ENCODE results near the gene FXR2.

The FXR2 gene

GRCh38 chr17:7559320-7560171 lies 55.2 kb downstream of the FXR2 start:
- no CpG with 5 or more reads among the region's 18 CpGs for WGBS (ENCODE audit: extremely low coverage, insufficient coverage, insufficient read length)
- no peak overlapping the region for H4K91ac ChIP-seq (ENCODE audit: low read depth, low read length)
- H3K14ac ChIP-seq (ENCODE audit: low read length), result no peak overlapping the region
- no peak overlapping the region for H2AFZ ChIP-seq (ENCODE audit: insufficient read depth, low read length, poor library complexity)
- H3K79me2 ChIP-seq (ENCODE audit: control insufficient read depth, insufficient read depth, low read length, poor library complexity), result peaks cover 11% of the 10 kb centered on the region
- H3K4me2 ChIP-seq (ENCODE audit: low read length), result no peak overlapping the region
- H3K79me1 ChIP-seq (ENCODE audit: low read length), result peaks cover 11% of the 10 kb centered on the region
- H3K18ac ChIP-seq (ENCODE audit: low read length), result no peak overlapping the region
- H2BK5ac ChIP-seq (ENCODE audit: low read depth, low read length, poor library complexity), result no peak overlapping the region
- no peaks in the 10 kb centered on the region for H3K27me3 ChIP-seq (ENCODE audit: insufficient read depth, low read length)
- no peaks in the 10 kb centered on the region for H3K9me3 ChIP-seq (ENCODE audit: insufficient read depth, low read depth, low read length)
- no peak overlapping the region for H2BK120ac ChIP-seq (ENCODE audit: insufficient read depth, low read length, poor library complexity)
- no peak overlapping the region for H3K23ac ChIP-seq (ENCODE audit: low read length)
- no peak overlapping the region for H3K4ac ChIP-seq (ENCODE audit: low read depth, low read length)
- H4K8ac ChIP-seq (ENCODE audit: low read depth, low read length), result no peak overlapping the region
- no peak overlapping the region for H4K12ac ChIP-seq (ENCODE audit: low read depth, low read length)
- H3K4me3 ChIP-seq (ENCODE audit: low read depth, low read length), result no peak overlapping the region
- H3K36me3 ChIP-seq (ENCODE audit: control insufficient read depth in 1 of 2, insufficient read depth in 2 of 2, low read length in 2 of 2), result peaks cover 10 to 12% of the 10 kb centered on the region in 2 experiments
- no peak overlapping the region for H3K9ac ChIP-seq (ENCODE audit: low read length)
- peaks cover 4 to 12% of the 10 kb centered on the region in 2 experiments for H3K4me1 ChIP-seq (ENCODE audit: control insufficient read depth in 1 of 2, insufficient read depth in 2 of 2, low read length in 2 of 2)
- H2AK5ac ChIP-seq (ENCODE audit: low read length), result no peak overlapping the region
- DNase-seq, result no peak
- no peak overlapping the region for H3K27ac ChIP-seq (ENCODE audit: low read depth, low read length)
- H2BK12ac ChIP-seq (ENCODE audit: low read length), result no peak overlapping the region

GRCh38 chr17:7558544-7559319 lies 56.0 kb downstream of the FXR2 start, which contains the start of gene TNFSF13:
Gene TNFSF13, plus strand, starts transcription at chr17:7558750. Its CDS starts 290 bp downstream, at chr17:7559040.
- Histone ChIP-seq H4K91ac (ENCODE audit: low read depth, low read length) (peak within 1 kb of the TSS; percentile 65), H3K36me3 (ENCODE audit: control insufficient read depth in 1 of 2, insufficient read depth in 2 of 2, low read length in 2 of 2) (peaks cover 4 to 8% of the 10 kb centered on the region in 2 experiments), H3K4me1 (ENCODE audit: control insufficient read depth in 1 of 2, insufficient read depth in 2 of 2, low read length in 2 of 2) (peaks cover 4 to 12% of the 10 kb centered on the region in 2 experiments), H3K18ac (ENCODE audit: low read length) (no peak within 1 kb of the TSS), H3K27me3 (ENCODE audit: insufficient read depth, low read length) (no peaks in the 10 kb centered on the region), H3K27ac (ENCODE audit: low read depth, low read length) (no peak within 1 kb of the TSS), H2BK5ac (ENCODE audit: low read depth, low read length, poor library complexity) (no peak within 1 kb of the TSS), H2BK12ac (ENCODE audit: low read length) (no peak within 1 kb of the TSS), H3K14ac (ENCODE audit: low read length) (peak within 1 kb of the TSS; percentile 20), H3K4me3 (ENCODE audit: low read depth, low read length) (no peak within 1 kb of the TSS), H3K9me3 (ENCODE audit: insufficient read depth, low read depth, low read length) (no peaks in the 10 kb centered on the region), H3K4me2 (ENCODE audit: low read length) (peak within 1 kb of the TSS; percentile 41), H2AK5ac (ENCODE audit: low read length) (peak within 1 kb of the TSS; percentile 48), H3K4ac (ENCODE audit: low read depth, low read length) (peak within 1 kb of the TSS; percentile 12), H3K79me1 (ENCODE audit: low read length) (peaks cover 11% of the 10 kb centered on the region), H3K9ac (ENCODE audit: low read length) (peak within 1 kb of the TSS; percentile 8), H2BK120ac (ENCODE audit: insufficient read depth, low read length, poor library complexity) (no peak within 1 kb of the TSS), H4K12ac (ENCODE audit: low read depth, low read length) (peak within 1 kb of the TSS; percentile 22), H4K8ac (ENCODE audit: low read depth, low read length) (peak within 1 kb of the TSS; percentile 70), H3K23ac (ENCODE audit: low read length) (no peak within 1 kb of the TSS), H3K79me2 (ENCODE audit: control insufficient read depth, insufficient read depth, low read length, poor library complexity) (peaks cover 11% of the 10 kb centered on the region), H2AFZ (ENCODE audit: insufficient read depth, low read length, poor library complexity) (peak within 1 kb of the TSS; percentile 57)
- no CpG with 5 or more reads among the region's 16 CpGs for WGBS (ENCODE audit: extremely low coverage, insufficient coverage, insufficient read length)
- no peak for DNase-seq

GRCh38 chr17:7557775-7558543 lies 56.7 kb downstream of the FXR2 start:
- peaks cover 11% of the 10 kb centered on the region for H3K79me1 ChIP-seq (ENCODE audit: low read length)
- no peak overlapping the region for H2BK5ac ChIP-seq (ENCODE audit: low read depth, low read length, poor library complexity)
- H3K18ac ChIP-seq (ENCODE audit: low read length), result no peak overlapping the region
- no peak for DNase-seq
- H4K91ac ChIP-seq (ENCODE audit: low read depth, low read length), result peak overlapping the region; percentile 65
- H3K36me3 ChIP-seq (ENCODE audit: control insufficient read depth in 1 of 2, insufficient read depth in 2 of 2, low read length in 2 of 2), result peaks cover 0 to under 1% of the 10 kb centered on the region in 2 experiments
- H3K14ac ChIP-seq (ENCODE audit: low read length), result peak overlapping the region; percentile 20
- no peak overlapping the region for H3K4me3 ChIP-seq (ENCODE audit: low read depth, low read length)
- no peak overlapping the region for H2BK12ac ChIP-seq (ENCODE audit: low read length)
- peak overlapping the region; percentile 8 for H3K9ac ChIP-seq (ENCODE audit: low read length)
- peak overlapping the region; percentile 22 for H4K12ac ChIP-seq (ENCODE audit: low read depth, low read length)
- peaks cover 11% of the 10 kb centered on the region for H3K79me2 ChIP-seq (ENCODE audit: control insufficient read depth, insufficient read depth, low read length, poor library complexity)
- no peaks in the 10 kb centered on the region for H3K9me3 ChIP-seq (ENCODE audit: insufficient read depth, low read depth, low read length)
- no peak overlapping the region for H3K23ac ChIP-seq (ENCODE audit: low read length)
- WGBS (ENCODE audit: extremely low coverage, insufficient coverage, insufficient read length), result no CpG with 5 or more reads among the region's 21 CpGs
- H3K4me1 ChIP-seq (ENCODE audit: control insufficient read depth in 1 of 2, insufficient read depth in 2 of 2, low read length in 2 of 2), result peaks cover 4 to 12% of the 10 kb centered on the region in 2 experiments
- H2AK5ac ChIP-seq (ENCODE audit: low read length), result no peak overlapping the region
- H2AFZ ChIP-seq (ENCODE audit: insufficient read depth, low read length, poor library complexity), result peak overlapping the region; percentile 57
- H2BK120ac ChIP-seq (ENCODE audit: insufficient read depth, low read length, poor library complexity), result no peak overlapping the region
- H4K8ac ChIP-seq (ENCODE audit: low read depth, low read length), result peak overlapping the region; percentile 70
- H3K27ac ChIP-seq (ENCODE audit: low read depth, low read length), result no peak overlapping the region
- no peak overlapping the region for H3K4ac ChIP-seq (ENCODE audit: low read depth, low read length)
- no peaks in the 10 kb centered on the region for H3K27me3 ChIP-seq (ENCODE audit: insufficient read depth, low read length)
- peak overlapping the region; percentile 41 for H3K4me2 ChIP-seq (ENCODE audit: low read length)

- H3K4me1 ChIP-seq (ENCODE audit: control insufficient read depth in 1 of 2, insufficient read depth in 2 of 2, low read length in 2 of 2), result peaks cover 4 to 7% of the 10 kb centered on the region in 2 experiments
- H2AK5ac ChIP-seq (ENCODE audit: low read length), result no peak overlapping the region
- no peak overlapping the region for H4K91ac ChIP-seq (ENCODE audit: low read depth, low read length)
- H2BK12ac ChIP-seq (ENCODE audit: low read length), result no peak overlapping the region
- WGBS (ENCODE audit: extremely low coverage, insufficient coverage, insufficient read length), result 100% methylated on average over 1 of the region's 19 CpGs
- peaks cover 11% of the 10 kb centered on the region for H3K79me1 ChIP-seq (ENCODE audit: low read length)
- no peak overlapping the region for H2BK120ac ChIP-seq (ENCODE audit: insufficient read depth, low read length, poor library complexity)
- H4K8ac ChIP-seq (ENCODE audit: low read depth, low read length), result no peak overlapping the region
- no peaks in the 10 kb centered on the region for H3K9me3 ChIP-seq (ENCODE audit: insufficient read depth, low read depth, low read length)
- H3K4me3 ChIP-seq (ENCODE audit: low read depth, low read length), result no peak overlapping the region
- H3K4ac ChIP-seq (ENCODE audit: low read depth, low read length), result no peak overlapping the region
- DNase-seq, result no peak
- H3K79me2 ChIP-seq (ENCODE audit: control insufficient read depth, insufficient read depth, low read length, poor library complexity), result peaks cover 8% of the 10 kb centered on the region
- no peaks in the 10 kb centered on the region for H3K27me3 ChIP-seq (ENCODE audit: insufficient read depth, low read length)
- H3K14ac ChIP-seq (ENCODE audit: low read length), result no peak overlapping the region
- no peak overlapping the region for H3K23ac ChIP-seq (ENCODE audit: low read length)
- H3K18ac ChIP-seq (ENCODE audit: low read length), result no peak overlapping the region
- H3K9ac ChIP-seq (ENCODE audit: low read length), result no peak overlapping the region
- no peak overlapping the region for H4K12ac ChIP-seq (ENCODE audit: low read depth, low read length)
- no peaks in the 10 kb centered on the region for H3K36me3 ChIP-seq (ENCODE audit: control insufficient read depth in 1 of 2, insufficient read depth in 2 of 2, low read length in 2 of 2)
- no peak overlapping the region for H2AFZ ChIP-seq (ENCODE audit: insufficient read depth, low read length, poor library complexity)
- H3K4me2 ChIP-seq (ENCODE audit: low read length), result no peak overlapping the region
- no peak overlapping the region for H3K27ac ChIP-seq (ENCODE audit: low read depth, low read length)
- no peak overlapping the region for H2BK5ac ChIP-seq (ENCODE audit: low read depth, low read length, poor library complexity)
Measured at GRCh38 chr17:7557147-7557764, 57.4 kb downstream of the FXR2 start.

All from trophoblast cell (in vitro differentiated cells and primary cell).